Activated CD4-positive, alpha-beta memory T cell treated with anti-CD3 and anti-CD28 coated beads for 36 hours (primary cell): ENCODE results near the gene STARD5. TPM values are rescaled to one million over a fixed set of nuclear protein-coding genes. Genes with fewer than 3 reads are reported as not detected.

ENCODE experiments used
- CTCF ChIA-PET: fragments of 350-600 bp; sonication (Branson Sonifier 250); formaldehyde crosslinking; loops from one replicate; lab custom pipeline; 2021; ENCODE audit warnings: antibody characterized with exemption, inconsistent platforms; lab: Charles Lee
- POLR2A ChIA-PET: fragments of 350-600 bp; sonication (Branson Sonifier 250); formaldehyde crosslinking; loops from one replicate; lab custom pipeline; 2021; ENCODE audit warnings: antibody characterized with exemption; lab: Charles Lee
- DNase-seq: peaks from one replicate; pipeline ENCODE4 v3.0.0-alpha.2; 2020
- H3K27ac Mint-ChIP-seq: one replicate; pipeline ENCODE4 v1.8.0; 2021; ENCODE audit warnings: mixed read lengths
- H3K27me3 Mint-ChIP-seq: one replicate; pipeline ENCODE4 v1.8.0; 2021; ENCODE audit warnings: mixed read lengths
- H3K36me3 Mint-ChIP-seq: one replicate; pipeline ENCODE4 v1.8.0; 2021; ENCODE audit warnings: mixed read lengths
- H3K4me1 Mint-ChIP-seq: one replicate; pipeline ENCODE4 v1.8.0; 2021; ENCODE audit warnings: low read depth, mixed read lengths
- H3K4me3 Mint-ChIP-seq: one replicate; pipeline ENCODE4 v1.8.0; 2021; ENCODE audit warnings: mild to moderate bottlenecking, mixed read lengths
- H3K9me3 Mint-ChIP-seq: one replicate; pipeline ENCODE4 v1.8.0; 2021; ENCODE audit warnings: mixed read lengths
- intact Hi-C: fragments of 100-400 bp; cut with micrococcal nuclease; formaldehyde crosslinking; loops from one replicate; pipeline ENCODE4 v1.15.1; 2023
- total RNA-seq, 2 experiments: library from RNA; stranded (reverse); gene quantifications; one replicate each; pipeline ENCODE4 v1.2.3, GENCODE V29; 2021

STARD5 gene
- total RNA-seq, 2 experiments from 2014 or later: 7.3 to 9.1 TPM

DNA sequence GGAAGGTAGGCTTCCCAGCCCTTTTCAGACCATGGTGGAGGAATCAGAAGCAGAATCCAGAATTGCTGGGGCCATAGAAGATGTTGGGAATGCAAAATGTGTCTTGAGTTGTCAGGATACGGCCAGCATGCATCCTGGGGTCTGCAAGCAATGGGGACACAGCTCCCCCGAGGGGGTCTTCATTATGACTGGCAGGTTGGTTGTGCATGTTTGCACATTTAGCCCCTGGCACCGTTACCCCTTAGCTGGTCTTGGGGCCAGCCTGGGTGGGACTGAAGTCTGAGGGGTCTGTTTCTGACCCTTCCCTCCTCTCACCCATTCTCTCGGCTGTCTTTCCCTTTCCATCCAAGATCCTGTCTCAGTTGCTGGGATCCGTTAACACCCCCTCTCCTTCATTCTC is 50.7 kb downstream of the STARD5 start:
- ChIA-PET POLR2A (no interaction called here), CTCF (interaction anchor here (0.7 to 6.3 kb wide), 4 partner anchors 14 to 128 kb away, joined by 3 to 121 read pairs (median 34); no protein-coding TSS in a partner anchor)
- no peaks in the 10 kb centered on the region for H3K27me3 Mint-ChIP-seq
- no peak overlapping the region for H3K27ac Mint-ChIP-seq
- H3K4me3 Mint-ChIP-seq: no peak overlapping the region
- H3K36me3 Mint-ChIP-seq: peaks cover 3% of the 10 kb centered on the region
- peaks cover 11% of the 10 kb centered on the region for H3K9me3 Mint-ChIP-seq
- no peak for DNase-seq
- intact Hi-C loops: no loop called here
- H3K4me1 Mint-ChIP-seq: peaks cover 20% of the 10 kb centered on the region

- Mint-ChIP-seq H3K27me3 (no peaks in the 10 kb centered on the region), H3K4me1 (peaks cover 17% of the 10 kb centered on the region), H3K4me3 (no peak overlapping the region), H3K9me3 (peaks cover 5% of the 10 kb centered on the region), H3K36me3 (peaks cover 3% of the 10 kb centered on the region), H3K27ac (no peak overlapping the region)
- DNase-seq: no peak
- intact Hi-C loops: no loop called here
- CTCF ChIA-PET: interaction anchor here (0.7 to 6.3 kb wide), 9 partner anchors 14 to 302 kb away, joined by 3 to 121 read pairs (median 3); no protein-coding TSS in a partner anchor
- POLR2A ChIA-PET: no interaction called here
Observed at GRCh38 chr15:81271761-81272644, 51.9 kb downstream of the STARD5 start.

- intact Hi-C loops: no loop called here
- ChIA-PET CTCF (interaction anchor here (1.2 to 6.3 kb wide), 3 partner anchors 15 to 301 kb away, joined by 3 to 121 read pairs (median 3); no protein-coding TSS in a partner anchor), POLR2A (no interaction called here)
- Mint-ChIP-seq H3K4me1 (peaks cover 21% of the 10 kb centered on the region), H3K36me3 (no peaks in the 10 kb centered on the region), H3K9me3 (no peaks in the 10 kb centered on the region), H3K27me3 (no peaks in the 10 kb centered on the region), H3K27ac (no peak overlapping the region), H3K4me3 (no peak overlapping the region)
- DNase-seq: no peak
Observed at GRCh38 chr15:81270781-81271491, 53.0 kb downstream of the STARD5 start.

DNA sequence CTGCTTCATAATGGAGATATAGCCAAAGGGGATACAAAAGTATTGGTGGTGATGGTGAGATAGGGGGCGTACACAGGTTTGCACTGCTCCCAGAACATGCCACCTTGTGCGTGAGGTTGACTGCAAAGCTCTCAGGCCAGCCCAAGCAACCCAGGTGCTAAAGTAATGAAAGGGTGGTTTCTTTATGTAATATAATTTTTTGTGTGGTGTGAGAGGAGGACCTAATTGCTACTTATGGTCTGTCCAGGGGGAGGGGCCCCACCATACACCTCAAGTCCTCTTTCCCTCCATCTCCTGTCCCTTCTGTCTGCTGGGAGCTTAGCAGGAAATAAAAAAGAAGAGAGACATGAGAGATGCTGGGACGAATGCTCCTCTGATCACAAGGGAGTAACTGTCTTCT is 53.8 kb downstream of the STARD5 start:
- no peak overlapping the region for H3K27ac Mint-ChIP-seq

GRCh38 chr15:81268881-81269601 is 54.9 kb downstream of the STARD5 start:
- Mint-ChIP-seq H3K4me1 (peaks cover 18% of the 10 kb centered on the region), H3K9me3 (no peaks in the 10 kb centered on the region), H3K4me3 (no peak overlapping the region), H3K27ac (no peak overlapping the region), H3K36me3 (no peaks in the 10 kb centered on the region), H3K27me3 (peaks cover 8% of the 10 kb centered on the region)
- ChIA-PET CTCF (interaction anchor here (0.6 to 8.0 kb wide), 10 partner anchors 26 to 1700 kb away, joined by 3 to 259 read pairs (median 4); no protein-coding TSS in a partner anchor), POLR2A (interaction anchor here (1.2 kb wide), 1 partner anchor 138 kb away, joined by 4 read pairs; no protein-coding TSS in a partner anchor)
- intact Hi-C loops: no loop called here
- no peak for DNase-seq

More for the DNA sequence above, 53.8 kb downstream of the STARD5 start:
- ChIA-PET POLR2A (no interaction called here), CTCF (interaction anchor here (0.6 to 8.0 kb wide), 3 partner anchors 57 to 164 kb away, joined by 3 to 259 read pairs (median 6); no protein-coding TSS in a partner anchor)
- peaks cover 21% of the 10 kb centered on the region for H3K4me1 Mint-ChIP-seq
- DNase-seq: no peak
- intact Hi-C loops: no loop called here
- H3K4me3 Mint-ChIP-seq: no peak overlapping the region
- H3K36me3 Mint-ChIP-seq: no peaks in the 10 kb centered on the region
- H3K27me3 Mint-ChIP-seq: peaks cover under 1% of the 10 kb centered on the region
- no peaks in the 10 kb centered on the region for H3K9me3 Mint-ChIP-seq

GRCh38 chr15:81268340-81268739 is 55.6 kb downstream of the STARD5 start:
- ChIA-PET CTCF (interaction anchor here (0.6 to 8.0 kb wide), 10 partner anchors 12 to 297 kb away, joined by 3 to 259 read pairs (median 7); partner anchors contain the start of gene TLNRD1), POLR2A (no interaction called here)
- peaks cover 8% of the 10 kb centered on the region for H3K27me3 Mint-ChIP-seq
- intact Hi-C loops: no loop called here
- DNase-seq: no peak
- H3K4me1 Mint-ChIP-seq: peaks cover 18% of the 10 kb centered on the region
- H3K9me3 Mint-ChIP-seq: no peaks in the 10 kb centered on the region
- H3K36me3 Mint-ChIP-seq: no peaks in the 10 kb centered on the region
- no peak overlapping the region for H3K27ac Mint-ChIP-seq
- no peak overlapping the region for H3K4me3 Mint-ChIP-seq

DNA sequence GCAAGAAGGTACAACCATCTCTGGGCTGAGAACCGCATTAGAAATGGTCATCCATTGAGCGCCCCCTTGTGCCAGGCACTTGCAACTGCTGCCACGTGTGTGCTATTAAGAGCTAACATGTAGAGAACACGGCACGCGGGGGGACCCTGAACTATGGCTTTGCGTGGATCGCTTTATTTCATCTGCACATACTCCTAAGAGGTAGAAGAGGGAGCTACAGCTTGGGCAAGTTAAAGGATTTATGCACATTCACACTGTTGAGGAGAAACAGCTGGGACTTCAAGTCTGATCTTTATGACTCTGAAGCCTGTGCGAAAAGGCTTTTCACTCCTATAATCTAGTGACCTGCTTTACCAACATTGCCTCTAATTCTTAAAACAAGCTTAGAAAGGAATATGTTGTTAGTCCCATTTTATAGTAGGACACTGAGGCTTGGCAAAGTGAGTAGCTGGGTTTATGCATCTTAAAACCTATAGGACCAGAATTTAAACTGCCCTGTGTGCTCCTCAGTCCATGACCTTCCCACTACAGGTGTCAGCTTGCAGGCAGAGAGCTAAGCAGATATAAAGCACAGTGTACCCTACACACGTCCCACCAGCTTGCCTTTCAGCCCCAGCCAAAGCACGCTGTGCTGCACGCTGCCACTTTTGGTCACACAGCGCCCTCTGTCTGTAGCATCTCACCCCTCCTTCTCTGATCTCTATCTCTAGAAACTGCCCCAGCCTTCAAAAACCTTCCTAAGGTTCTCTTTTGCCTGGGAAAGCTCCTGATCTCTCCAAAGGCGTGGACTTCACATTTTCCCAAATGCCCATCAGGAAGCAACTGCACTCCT is 57.8 kb downstream of the STARD5 start:
- POLR2A ChIA-PET: interaction anchor here (0.6 to 1.3 kb wide), 5 partner anchors 9 to 1214 kb away, joined by 3 to 6 read pairs (median 3); partner anchors contain the start of genes STARD5 and TLNRD1
- intact Hi-C loops: loop anchor here (1.0 to 2.0 kb wide), 6 partner anchors 111 to 809 kb away; no protein-coding TSS in a partner anchor
- CTCF ChIA-PET: interaction anchor here (0.6 to 8.0 kb wide), 134 partner anchors 9 to 997 kb away, joined by 3 to 259 read pairs (median 6); partner anchors contain the start of genes CEMIP, CFAP161, SAXO2 and STARD5
- peak; percentile 90 for DNase-seq
- Mint-ChIP-seq H3K36me3 (no peaks in the 10 kb centered on the region), H3K27ac (no peak overlapping the region), H3K27me3 (peaks cover 8% of the 10 kb centered on the region), H3K4me1 (peaks cover 18% of the 10 kb centered on the region), H3K9me3 (no peaks in the 10 kb centered on the region), H3K4me3 (peak overlapping the region; percentile 54)

GRCh38 chr15:81265256-81265943 is 58.5 kb downstream of the STARD5 start:
- H3K4me3 Mint-ChIP-seq: no peak overlapping the region
- peaks cover 18% of the 10 kb centered on the region for H3K4me1 Mint-ChIP-seq
- H3K36me3 Mint-ChIP-seq: no peaks in the 10 kb centered on the region
- ChIA-PET POLR2A (interaction anchor here (1.1 to 1.3 kb wide), 4 partner anchors 10 to 288 kb away, joined by 3 to 6 read pairs (median 3); partner anchors contain the start of genes STARD5 and TLNRD1), CTCF (interaction anchor here (0.7 to 8.0 kb wide), 103 partner anchors 9 to 846 kb away, joined by 3 to 259 read pairs (median 8); partner anchors contain the start of genes CEMIP, CFAP161, STARD5 and TLNRD1)
- peaks cover 8% of the 10 kb centered on the region for H3K27me3 Mint-ChIP-seq
- H3K9me3 Mint-ChIP-seq: no peaks in the 10 kb centered on the region
- no peak overlapping the region for H3K27ac Mint-ChIP-seq
- intact Hi-C loops: no loop called here
- no peak for DNase-seq

GRCh38 chr15:81264072-81264857 is 59.7 kb downstream of the STARD5 start:
- DNase-seq: no peak
- CTCF ChIA-PET: interaction anchor here (1.8 to 8.0 kb wide), 7 partner anchors 23 to 790 kb away, joined by 5 to 259 read pairs (median 48); no protein-coding TSS in a partner anchor

More at GRCh38 chr15:81264072-81264857, 59.7 kb downstream of the STARD5 start:
- POLR2A ChIA-PET: no interaction called here
- H3K9me3 Mint-ChIP-seq: no peaks in the 10 kb centered on the region
- H3K4me3 Mint-ChIP-seq: no peak overlapping the region
- peaks cover 18% of the 10 kb centered on the region for H3K4me1 Mint-ChIP-seq
- H3K36me3 Mint-ChIP-seq: no peaks in the 10 kb centered on the region
- peaks cover 8% of the 10 kb centered on the region for H3K27me3 Mint-ChIP-seq
- H3K27ac Mint-ChIP-seq: no peak overlapping the region
- intact Hi-C loops: no loop called here
